Occipital lobe (tissue), 2 donors: Measurements from ENCODE around the gene NOA1. TPM values are rescaled to one million over a fixed set of nuclear protein-coding genes. Genes with fewer than 3 reads are reported as not detected.

Source experiments
- DNase-seq: peaks from one replicate; lab custom pipeline; 2025; lab: John Stamatoyannopoulos, UW
- total RNA-seq: library from RNA; depleted of rRNA; stranded (reverse); fragments of >200 nt; gene quantifications from one replicate; pipeline ENCODE4 v1.2.3, GENCODE V29; 2014

Gene NOA1
- total RNA-seq: 19.0 TPM

- peak; percentile 95 for DNase-seq
Observed at GRCh38 chr4:56977321-56978012, at the start of gene NOA1. Gene NOA1 (minus strand): TSS chr4:56977606. CDS start chr4:56977585, 21 bp downstream.

- DNase-seq: no peak
Observed at GRCh38 chr4:57023104-57023503, 45.7 kb upstream of the NOA1 start.

GRCh38 chr4:57020467-57021101 lies 43.2 kb upstream of the NOA1 start:
- DNase-seq: no peak

- DNase-seq: no peak
Observed at GRCh38 chr4:57018980-57019379, 41.6 kb upstream of the NOA1 start.

GRCh38 chr4:57013543-57014120 lies 36.2 kb upstream of the NOA1 start:
- no peak for DNase-seq

GRCh38 chr4:56999751-57000150 lies 22.3 kb upstream of the NOA1 start:
- DNase-seq: no peak

- peak; percentile 64 for DNase-seq
Observed at GRCh38 chr4:56995525-56995924, 18.1 kb upstream of the NOA1 start.

GRCh38 chr4:56990109-56990905 lies 12.9 kb upstream of the NOA1 start:
- no peak for DNase-seq

- no peak for DNase-seq
Observed at GRCh38 chr4:56986952-56987351, 9.5 kb upstream of the NOA1 start.

GRCh38 chr4:56986192-56986591 lies 8.8 kb upstream of the NOA1 start:
- DNase-seq: no peak

- no peak for DNase-seq
Observed at GRCh38 chr4:56981795-56982201, 4.4 kb upstream of the NOA1 start.

GRCh38 chr4:56979421-56980072 lies 2.1 kb upstream of the NOA1 start:
- no peak for DNase-seq

- peak; percentile 89 for DNase-seq
Observed at GRCh38 chr4:56978750-56979303, 1.4 kb upstream of the NOA1 start, which contains the start of gene POLR2B. Gene POLR2B (plus strand): TSS chr4:56978896. CDS start chr4:56978986, 90 bp downstream.

- DNase-seq: no peak
Observed at GRCh38 chr4:56976837-56977320, 527 bp downstream of the NOA1 start.

GRCh38 chr4:56976283-56976836 lies 1.0 kb downstream of the NOA1 start:
- no peak for DNase-seq

GRCh38 chr4:56973336-56973735 lies 4.1 kb downstream of the NOA1 start:
- no peak for DNase-seq

- no peak for DNase-seq
Observed at GRCh38 chr4:56972809-56973208, 4.6 kb downstream of the NOA1 start.

- DNase-seq: no peak
Observed at GRCh38 chr4:56972389-56972788, 5.0 kb downstream of the NOA1 start.

GRCh38 chr4:56971383-56971782 lies 6.0 kb downstream of the NOA1 start:
- no peak for DNase-seq

GRCh38 chr4:56961107-56961500 lies 16.3 kb downstream of the NOA1 start:
- no peak for DNase-seq

GRCh38 chr4:56959100-56959499 lies 18.3 kb downstream of the NOA1 start:
- no peak for DNase-seq
